ENCODE results near the gene ADGRD2.

Gene ADGRD2

GRCh38 chr9:124428751-124429529 is 21.3 kb upstream of the ADGRD2 start:
- in situ Hi-C loops (cut with HindIII; ENCODE audit: low pct_ligation_motif_present, low pct_unique_long_range_greater_than_20kb, low sequenced_read_pairs), result no loop called here
- no peak for DNase-seq

- no peak for DNase-seq
- in situ Hi-C loops (cut with HindIII; ENCODE audit: low pct_ligation_motif_present, low pct_unique_long_range_greater_than_20kb, low sequenced_read_pairs), result no loop called here
Observed at GRCh38 chr9:124429530-124429867, 20.8 kb upstream of the ADGRD2 start.

- in situ Hi-C loops (cut with HindIII; ENCODE audit: low pct_ligation_motif_present, low pct_unique_long_range_greater_than_20kb, low sequenced_read_pairs), result no loop called here
- no peak for DNase-seq
Observed at GRCh38 chr9:124436320-124436719, 13.9 kb upstream of the ADGRD2 start.

- in situ Hi-C loops (cut with HindIII; ENCODE audit: low pct_ligation_motif_present, low pct_unique_long_range_greater_than_20kb, low sequenced_read_pairs), result no loop called here
- no peak for DNase-seq
Observed at GRCh38 chr9:124437086-124437485, 13.2 kb upstream of the ADGRD2 start.

GRCh38 chr9:124438091-124438490 is 12.2 kb upstream of the ADGRD2 start:
- DNase-seq, result no peak
- in situ Hi-C loops (cut with HindIII; ENCODE audit: low pct_ligation_motif_present, low pct_unique_long_range_greater_than_20kb, low sequenced_read_pairs), result no loop called here

- in situ Hi-C loops (cut with HindIII; ENCODE audit: low pct_ligation_motif_present, low pct_unique_long_range_greater_than_20kb, low sequenced_read_pairs), result no loop called here
- no peak for DNase-seq
Observed at GRCh38 chr9:124439086-124439485, 11.2 kb upstream of the ADGRD2 start.

- in situ Hi-C loops (cut with HindIII; ENCODE audit: low pct_ligation_motif_present, low pct_unique_long_range_greater_than_20kb, low sequenced_read_pairs), result no loop called here
Observed at GRCh38 chr9:124439686-124440243, 10.5 kb upstream of the ADGRD2 start.

GRCh38 chr9:124440786-124441185 is 9.5 kb upstream of the ADGRD2 start:
- no peak for DNase-seq
- in situ Hi-C loops (cut with HindIII; ENCODE audit: low pct_ligation_motif_present, low pct_unique_long_range_greater_than_20kb, low sequenced_read_pairs), result no loop called here

More at GRCh38 chr9:124439686-124440243, 10.5 kb upstream of the ADGRD2 start:
- DNase-seq, result no peak

GRCh38 chr9:124441291-124441690 is 9.0 kb upstream of the ADGRD2 start:
- in situ Hi-C loops (cut with HindIII; ENCODE audit: low pct_ligation_motif_present, low pct_unique_long_range_greater_than_20kb, low sequenced_read_pairs), result no loop called here
- DNase-seq, result no peak

- no peak for DNase-seq
Observed at GRCh38 chr9:124442379-124442778, 7.9 kb upstream of the ADGRD2 start.

GRCh38 chr9:124442826-124443225 is 7.4 kb upstream of the ADGRD2 start:
- in situ Hi-C loops (cut with HindIII; ENCODE audit: low pct_ligation_motif_present, low pct_unique_long_range_greater_than_20kb, low sequenced_read_pairs), result no loop called here
- no peak for DNase-seq

More at GRCh38 chr9:124442379-124442778, 7.9 kb upstream of the ADGRD2 start:
- in situ Hi-C loops (cut with HindIII; ENCODE audit: low pct_ligation_motif_present, low pct_unique_long_range_greater_than_20kb, low sequenced_read_pairs), result no loop called here

GRCh38 chr9:124443625-124444024 is 6.6 kb upstream of the ADGRD2 start:
- no peak for DNase-seq
- in situ Hi-C loops (cut with HindIII; ENCODE audit: low pct_ligation_motif_present, low pct_unique_long_range_greater_than_20kb, low sequenced_read_pairs), result no loop called here

- in situ Hi-C loops (cut with HindIII; ENCODE audit: low pct_ligation_motif_present, low pct_unique_long_range_greater_than_20kb, low sequenced_read_pairs), result no loop called here
- no peak for DNase-seq
Observed at GRCh38 chr9:124444166-124444565, 6.1 kb upstream of the ADGRD2 start.

GRCh38 chr9:124447297-124447661 is 3.0 kb upstream of the ADGRD2 start:
- in situ Hi-C loops (cut with HindIII; ENCODE audit: low pct_ligation_motif_present, low pct_unique_long_range_greater_than_20kb, low sequenced_read_pairs), result no loop called here
- no peak for DNase-seq

- in situ Hi-C loops (cut with HindIII; ENCODE audit: low pct_ligation_motif_present, low pct_unique_long_range_greater_than_20kb, low sequenced_read_pairs), result no loop called here
- DNase-seq, result no peak
Observed at GRCh38 chr9:124448019-124448418, 2.2 kb upstream of the ADGRD2 start.

GRCh38 chr9:124449381-124450151 is 685 bp upstream of the ADGRD2 start:
- no peak for DNase-seq
- in situ Hi-C loops (cut with HindIII; ENCODE audit: low pct_ligation_motif_present, low pct_unique_long_range_greater_than_20kb, low sequenced_read_pairs), result no loop called here

GRCh38 chr9:124450931-124451661 is 845 bp downstream of the ADGRD2 start:
- no peak for DNase-seq
- in situ Hi-C loops (cut with HindIII; ENCODE audit: low pct_ligation_motif_present, low pct_unique_long_range_greater_than_20kb, low sequenced_read_pairs), result no loop called here

- no peak for DNase-seq
- in situ Hi-C loops (cut with HindIII; ENCODE audit: low pct_ligation_motif_present, low pct_unique_long_range_greater_than_20kb, low sequenced_read_pairs), result no loop called here
Observed at GRCh38 chr9:124452326-124452725, 2.1 kb downstream of the ADGRD2 start.
